ENCODE data around the gene TMEM109. TPM values are rescaled to one million over a fixed set of nuclear protein-coding genes. Genes with fewer than 3 reads are reported as not detected.

The TMEM109 gene
- total and polyA plus RNA-seq, 2 of the 13 experiments (the other 11 are each of a cell fraction or from before 2014, with no cell fraction given), result 7.7 to 18.0 TPM

GRCh38 chr11:60931917-60932316 lies 18.0 kb downstream of the TMEM109 start:
- DNase-seq (ENCODE audit: low spot score) (no peak), FAIRE-seq (no peak), ATAC-seq (no peak)
- ChIA-PET CTCF (ENCODE audit: low intra/inter-chr PET ratio, low total read pairs) (no interaction called here), POLR2A (no interaction called here)
- intact Hi-C loops (cut with micrococcal nuclease; ENCODE audit: unreplicated experiment) (no loop called here), in situ Hi-C loops (cut with HindIII; ENCODE audit: extremely low pct_ligation_motif_present, low pct_unique_long_range_greater_than_20kb) (no loop called here)
- no peak overlapping the region for H3K4me2 ChIP-seq (ENCODE audit: low read depth, low read length)
- H3K36me3 ChIP-seq (replicated peaks in 1 of 2; ENCODE audit: control insufficient read depth in 1 of 2, insufficient read depth in 2 of 2, low read length in 2 of 2), result peaks cover 3 to 4% of the 10 kb centered on the region in 2 experiments; a peak in 3 of 5 replicates
- no peaks in the 10 kb centered on the region for H3K9me3 ChIP-seq (ENCODE audit: low read length)
- peaks cover 10% of the 10 kb centered on the region for H3K4me1 ChIP-seq (ENCODE audit: insufficient read depth, low read length)
- no peaks in the 10 kb centered on the region for H4K20me1 ChIP-seq (ENCODE audit: insufficient read depth, low read length)
- WGBS (ENCODE audit: low lambda C conversion rate), result 96% methylated on average over 3 of the region's 9 CpGs
- H3K4me3 ChIP-seq (replicated peaks in 1 of 3; ENCODE audit: insufficient read depth in 1 of 3, low read depth in 2 of 3, low read length in 3 of 3), result no peak overlapping the region
- no peaks in the 10 kb centered on the region for H3K79me2 ChIP-seq (ENCODE audit: insufficient read depth, low read length)
- no peak overlapping the region for H3K27ac ChIP-seq (ENCODE audit: extremely low read length, insufficient read depth, low read length)
- TF ChIP-seq SMAD3 (CRISPR knock-in tag; IDR thresholded peaks at IDR 0.05) (no peak), ZUFSP (CRISPR knock-in tag; IDR thresholded peaks at IDR 0.05; ENCODE audit: borderline replicate concordance) (no peak), ZNF143 (CRISPR knock-in tag; IDR thresholded peaks at IDR 0.05) (no peak), ZNF790 (CRISPR knock-in tag; IDR thresholded peaks at IDR 0.05; ENCODE audit: borderline replicate concordance) (no peak), ZNF20 (CRISPR knock-in tag; IDR thresholded peaks at IDR 0.05) (no peak), ZKSCAN5 (CRISPR knock-in tag; IDR thresholded peaks at IDR 0.05) (no peak), ZNF788 (CRISPR knock-in tag; IDR thresholded peaks at IDR 0.05; ENCODE audit: borderline replicate concordance) (no peak)
- no peak overlapping the region for H3K9ac ChIP-seq (ENCODE audit: insufficient read depth, low read depth, low read length)
- no peak overlapping the region for H2AFZ ChIP-seq (ENCODE audit: low read length)
- H3K27me3 ChIP-seq (ENCODE audit: control insufficient read depth in 1 of 2, insufficient read depth in 2 of 2, low read length in 2 of 2), result no peaks in the 10 kb centered on the region
- BruUV-seq (replicated peaks), result no TSS peak
